Esophagus muscularis mucosa (tissue), 3 donors: ENCODE data around the gene SNUPN.

ENCODE experiments used
- EP300 ChIP-seq: sonication (generic); formaldehyde crosslinking; IDR thresholded peaks from one replicate; pipeline ENCODE4 v1.6.1; 2017; ENCODE audit warnings: antibody characterized with exemption
- POLR2A ChIP-seq: fragments of 450-650 bp; IDR thresholded peaks from one replicate; pipeline ENCODE4 v1.6.1; 2017; ENCODE audit warnings: antibody characterized with exemption, moderate library complexity, mild to moderate bottlenecking, low read depth
- POLR2AphosphoS5 ChIP-seq, 2 donors: sonication (generic); formaldehyde crosslinking; IDR thresholded peaks; one replicate each; pipeline ENCODE4 v1.6.1; 2017; ENCODE audit warnings: antibody characterized with exemption in 2 of 2

DNA sequence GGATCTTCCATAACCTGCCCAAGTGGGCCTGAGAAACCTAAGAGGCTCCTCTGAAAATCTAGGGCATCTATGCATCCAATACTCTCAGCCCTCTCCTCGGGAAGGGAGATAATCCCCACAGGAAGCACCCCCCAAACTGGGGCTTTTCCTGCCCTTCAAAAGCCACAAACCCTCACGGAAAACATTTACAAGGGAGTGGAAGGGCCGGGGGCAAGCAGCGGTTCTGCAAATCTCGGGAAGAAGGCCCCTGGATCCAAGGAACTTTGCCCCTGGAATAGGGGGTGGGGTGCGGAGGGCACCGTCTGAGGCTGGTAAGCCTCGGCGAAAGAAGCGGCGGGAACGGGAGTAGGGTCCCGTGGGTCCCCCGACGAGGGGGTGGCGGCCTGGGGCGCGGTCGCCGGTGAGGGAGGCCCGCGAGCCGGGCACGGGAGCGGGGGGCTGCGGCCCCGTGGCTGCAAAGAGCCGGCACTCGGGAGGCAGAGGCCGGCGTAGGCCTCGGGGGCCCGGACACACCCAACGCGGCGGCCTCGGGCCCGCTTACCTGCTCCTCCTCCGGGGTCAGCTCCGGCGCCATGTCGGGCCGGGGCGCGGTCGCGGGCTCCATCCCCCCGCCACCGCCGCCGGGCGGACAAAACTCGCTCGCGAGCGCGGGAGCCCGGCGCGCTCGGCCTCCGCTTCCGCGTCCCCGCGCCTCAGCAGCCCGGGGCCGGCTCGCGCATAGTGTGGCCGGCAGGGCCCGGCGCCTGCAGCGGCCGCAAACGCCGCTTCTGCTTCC, 47.2 kb downstream of the SNUPN start:
- no peak for TF ChIP-seq POLR2AphosphoS5 (IDR thresholded peaks at IDR 0.05)
- no peak for TF ChIP-seq EP300
- TF ChIP-seq POLR2A, result no peak
